IMR-90 (cell line): ENCODE measurements around the gene SGO2. TPM values are rescaled to one million over a fixed set of nuclear protein-coding genes. Genes with fewer than 3 reads are reported as not detected.

Experiments
- ATAC-seq: fragments of 200-7000 bp; cut with Tn5 transposase; 2 replicates; pipeline ENCODE4 v1.9.1; 2020; ENCODE audit warnings: low read depth, mild to moderate bottlenecking, moderate library complexity
- BruUV-seq: library from RNA; stranded (reverse); fragments of 400-500 nt; replicated peaks from 2 replicates; lab custom pipeline; 2021; lab: Mats Ljungman, UMichigan
- CTCF ChIA-PET: fragments of 300-600 bp; formaldehyde crosslinking; extraction: SDS; loops from one replicate; lab custom pipeline; 2021; ENCODE audit warnings: antibody characterized with exemption; lab: Yijun Ruan, JAX
- POLR2A ChIA-PET: fragments of 300-600 bp; sonication (Branson Sonifier 250); formaldehyde crosslinking; loops from one replicate; lab custom pipeline; 2022; ENCODE audit warnings: antibody characterized with exemption; ENCODE audit not compliant: unreplicated experiment; lab: Charles Lee
- DNase-seq: peaks from one replicate; pipeline ENCODE4 v3.0.0; 2013
- H2AFZ ChIP-seq: replicated peaks from 2 replicates; pipeline ENCODE3; 2013; ENCODE audit warnings: low read length, mild to moderate bottlenecking; ENCODE audit not compliant: poor library complexity
- H2AK5ac ChIP-seq: 2 replicates; pipeline ENCODE4 v1.6.1; 2013; ENCODE audit warnings: low read depth, low read length, inconsistent platforms
- H2AK9ac ChIP-seq: replicated peaks from 2 replicates; pipeline ENCODE3; 2013; ENCODE audit warnings: mild to moderate bottlenecking, low read depth, low read length, moderate library complexity; ENCODE audit not compliant: poor library complexity
- H2BK120ac ChIP-seq: 2 replicates; pipeline ENCODE4 v1.6.1; 2013; ENCODE audit warnings: low read depth, low read length, inconsistent platforms
- H2BK15ac ChIP-seq: 3 replicates; pipeline ENCODE4 v1.6.1; 2013; ENCODE audit warnings: low read depth, low read length, inconsistent platforms
- H2BK20ac ChIP-seq: 2 replicates; pipeline ENCODE4 v1.6.1; 2013; ENCODE audit warnings: low read depth, mild to moderate bottlenecking, inconsistent platforms, low read length, moderate library complexity
- H2BK5ac ChIP-seq: 2 replicates; pipeline ENCODE4 v1.6.1; 2013; ENCODE audit warnings: mild to moderate bottlenecking, low read depth, low read length, inconsistent platforms; ENCODE audit not compliant: poor library complexity, severe bottlenecking
- H3K14ac ChIP-seq: replicated peaks from 2 replicates; pipeline ENCODE4 v1.6.1; 2013; ENCODE audit warnings: low read depth, low read length, inconsistent platforms
- H3K18ac ChIP-seq: 2 replicates; pipeline ENCODE4 v1.6.1; 2013; ENCODE audit warnings: low read depth, low read length, control low read depth
- H3K23ac ChIP-seq: 2 replicates; pipeline ENCODE4 v1.6.1; 2013; ENCODE audit warnings: low read depth, low read length, inconsistent platforms
- H3K27ac ChIP-seq: 2 replicates; pipeline ENCODE4 v1.5.1; 2013; ENCODE audit warnings: mild to moderate bottlenecking, control low read depth, low read length; ENCODE audit not compliant: insufficient read depth
- H3K27me3 ChIP-seq: 2 replicates; pipeline ENCODE4 v1.6.1; 2013; ENCODE audit warnings: low read length; ENCODE audit not compliant: control insufficient read depth, insufficient read depth
- H3K36me3 ChIP-seq: 2 replicates; pipeline ENCODE4 v1.6.1; 2013; ENCODE audit warnings: low read length, mixed read lengths; ENCODE audit not compliant: control insufficient read depth, insufficient read depth
- H3K4ac ChIP-seq: 2 replicates; pipeline ENCODE4 v1.6.1; 2013; ENCODE audit warnings: low read depth, low read length, inconsistent platforms
- H3K4me1 ChIP-seq: 2 replicates; pipeline ENCODE4 v1.6.1; 2013; ENCODE audit warnings: low read length, mixed read lengths; ENCODE audit not compliant: control insufficient read depth, insufficient read depth
- H3K4me2 ChIP-seq: 2 replicates; pipeline ENCODE4 v1.6.1; 2013; ENCODE audit warnings: low read depth, mild to moderate bottlenecking, control low read depth, low read length, moderate library complexity
- H3K4me3 ChIP-seq: 2 replicates; pipeline ENCODE4 v1.5.1; 2013; ENCODE audit warnings: low read depth, mild to moderate bottlenecking, control low read depth, low read length, moderate library complexity; ENCODE audit not compliant: insufficient read depth
- H3K56ac ChIP-seq: 2 replicates; pipeline ENCODE4 v1.6.1; 2013; ENCODE audit warnings: low read length, inconsistent platforms; ENCODE audit not compliant: insufficient read depth; ENCODE audit errors: extremely low read depth
- H3K79me1 ChIP-seq, 2 experiments: 2 replicates each; pipeline ENCODE4 v1.6.1; 2013; ENCODE audit warnings: low read length in 2 of 2, inconsistent platforms in 1 of 2, low read depth in 1 of 2
- H3K9ac ChIP-seq: 2 replicates; pipeline ENCODE4 v1.6.1; 2013; ENCODE audit warnings: low read depth, low read length, control low read depth
- H3K9me1 ChIP-seq: 2 replicates; pipeline ENCODE4 v1.6.1; 2013; ENCODE audit warnings: low read length, inconsistent platforms; ENCODE audit not compliant: insufficient read depth
- H3K9me3 ChIP-seq: 2 replicates; pipeline ENCODE4 v1.6.1; 2013; ENCODE audit warnings: low read length; ENCODE audit not compliant: control insufficient read depth, insufficient read depth
- H4K20me1 ChIP-seq: 2 replicates; pipeline ENCODE4 v1.6.1; 2013; ENCODE audit warnings: low read length, inconsistent platforms; ENCODE audit not compliant: insufficient read depth
- H4K5ac ChIP-seq: 2 replicates; pipeline ENCODE4 v1.6.1; 2013; ENCODE audit warnings: mild to moderate bottlenecking, low read depth, low read length, control low read depth
- H4K8ac ChIP-seq, 2 experiments: 2 replicates each; pipeline ENCODE4 v1.6.1; 2013; ENCODE audit warnings: low read depth in 2 of 2, low read length in 2 of 2, control low read depth in 1 of 2, inconsistent platforms in 1 of 2
- H4K91ac ChIP-seq: 2 replicates; pipeline ENCODE4 v1.6.1; 2013; ENCODE audit warnings: low read depth, low read length, inconsistent platforms; ENCODE audit not compliant: insufficient read depth
- ELK1 ChIP-seq: fragments of 150-350 bp; IDR thresholded peaks from 2 replicates; pipeline ENCODE4 v1.6.1; 2016; ENCODE audit warnings: low read depth, mild to moderate bottlenecking, low read length, moderate library complexity, borderline replicate concordance
- POLR2A ChIP-seq: IDR thresholded peaks from 2 replicates; pipeline ENCODE4 v1.6.1; 2012; ENCODE audit warnings: mild to moderate bottlenecking, low read depth, low read length
- USF2 ChIP-seq: fragments of 150-350 bp; IDR thresholded peaks from 2 replicates; pipeline ENCODE4 v1.6.1; 2017; ENCODE audit warnings: mild to moderate bottlenecking, antibody characterized with exemption, low read length, low read depth
- WGBS, 2 experiments: methylation state at CpG; one replicate each; pipeline versions ENCODE4 v1.1.5 to v1.1.7; 2013; ENCODE audit warnings: missing lambda C conversion rate in 2 of 2; ENCODE audit not compliant: insufficient read length in 1 of 2; ENCODE audit errors: extremely low coverage in 2 of 2; 5-methylcytosine and 5-hydroxymethylcytosine counted together
- dilution Hi-C: fragments of 300-500 bp; cut with HindIII; formaldehyde crosslinking; loops from one replicate; pipeline ENCODE4 v1.14.3; 2018; ENCODE audit warnings: low sequenced_read_pairs; ENCODE audit not compliant: unreplicated experiment
- in situ Hi-C: fragments of 300-500 bp; cut with MboI; formaldehyde crosslinking; loops from 3 replicates; pipeline ENCODE4 v1.14.3; 2019; ENCODE audit warnings: low sequenced_read_pairs, inconsistent platforms, mixed read lengths
- intact Hi-C: fragments of 100-400 bp; cut with micrococcal nuclease; formaldehyde crosslinking; loops from 2 replicates; pipeline ENCODE4 v1.10.0; 2022
- polyA plus RNA-seq, 3 experiments: library from polyadenylated mRNA; depleted of rRNA; stranded (reverse); fragments of >200 nt; gene quantifications; 2 replicates each; pipeline ENCODE4 v1.2.3, GENCODE V29; 2012; ENCODE audit warnings: low replicate concordance in 1 of 3
- total RNA-seq: library from RNA; depleted of rRNA; stranded (reverse); fragments of >200 nt; gene quantifications from 2 replicates; pipeline ENCODE4 v1.2.3, GENCODE V29; 2012

SGO2 gene
- total and polyA plus RNA-seq, 2 of the 4 experiments (the other 2 are of a cell fraction): 5.4 to 6.3 TPM

GRCh38 chr2:200591308-200591707 is 65.3 kb downstream of the SGO2 start:
- Histone ChIP-seq H3K4ac (no peak overlapping the region), H2AFZ (no peak overlapping the region), H3K23ac (no peak overlapping the region), H3K9me1 (0 out of 2 replicates have a peak, but pooled peaks cover 3% of the 10 kb centered on the region), H3K9ac (no peak overlapping the region), H2BK15ac (no peak overlapping the region), H3K36me3 (no peaks in the 10 kb centered on the region), H2AK9ac (no peak overlapping the region), H2BK5ac (no peak overlapping the region), H3K4me2 (no peak overlapping the region), H3K9me3 (peaks cover 3% of the 10 kb centered on the region; the same call in 1 of the 2 replicates), H4K8ac (no peak overlapping the region), H4K5ac (no peak overlapping the region), H3K27me3 (no peaks in the 10 kb centered on the region; the same call in 1 of the 2 replicates), H2AK5ac (no peak overlapping the region), H3K18ac (no peak overlapping the region), H3K27ac (no peak overlapping the region), H4K20me1 (no peaks in the 10 kb centered on the region), H3K14ac (no peak overlapping the region), H4K91ac (no peak overlapping the region), H3K56ac (no peak overlapping the region), H3K4me1 (no peaks in the 10 kb centered on the region), H2BK120ac (no peak overlapping the region), H3K79me1 (no peaks in the 10 kb centered on the region), H2BK20ac (no peak overlapping the region), H3K4me3 (no peak overlapping the region)
- 100% methylated on average over 1 of the region's 5 CpGs; no CpG with 5 or more reads in 1 of the 2 experiments for WGBS, 2 experiments
- CTCF ChIA-PET: no interaction called here
- intact Hi-C loops: no loop called here
- no TSS peak for BruUV-seq
- ATAC-seq (no peak), DNase-seq (no peak)
- no peak for TF ChIP-seq USF2
- no peak for TF ChIP-seq ELK1
- no peak for TF ChIP-seq POLR2A
- dilution Hi-C loops: no loop called here
- POLR2A ChIA-PET: no interaction called here
- in situ Hi-C loops: no loop called here
